Heart left ventricle (tissue), 16 donors: ENCODE results near the gene UNC13B. TPM values are rescaled to one million over a fixed set of nuclear protein-coding genes. Genes with fewer than 3 reads are reported as not detected.

Experiments
- ATAC-seq, 4 donors: fragments of 200-7000 bp; cut with Tn5 transposase; one replicate each; pipeline ENCODE4 v1.9.1; 2020 to 2022; ENCODE audit warnings: moderate library complexity in 4 of 4, mild to moderate bottlenecking in 3 of 4, moderate number of reproducible peaks in 1 of 4
- DNase-seq, 5 donors: peaks; one replicate each; pipeline ENCODE4 v3.0.0-alpha.2; 2020
- H3K27ac ChIP-seq, 12 donors: fragments of 200-600 bp; sonication (generic) in 4 of 12; one replicate each; pipeline versions ENCODE4 v1.5.0 to v1.8.0; 2016 to 2022; ENCODE audit warnings: mild to moderate bottlenecking in 2 of 12
- H3K27me3 ChIP-seq, 9 donors: fragments of 200-600 bp; sonication (generic) in 2 of 9; one replicate each; pipeline versions ENCODE4 v1.5.1 to v1.8.0; 2016 to 2022; ENCODE audit warnings: mild to moderate bottlenecking in 3 of 9
- H3K36me3 ChIP-seq, 9 donors: fragments of 200-600 bp; sonication (generic) in 2 of 9; one replicate each; pipeline versions ENCODE4 v1.5.0 to v1.8.0; 2018 to 2022; ENCODE audit warnings: mild to moderate bottlenecking in 2 of 9
- H3K4me1 ChIP-seq, 12 donors: fragments of 200-600 bp; sonication (generic) in 4 of 12; one replicate each; pipeline versions ENCODE4 v1.5.0 to v1.8.0; 2016 to 2022; ENCODE audit warnings: mild to moderate bottlenecking in 3 of 12
- H3K4me3 ChIP-seq, 12 donors: fragments of 200-600 bp; sonication (generic) in 4 of 12; one replicate each; pipeline versions ENCODE4 v1.5.0 to v1.8.0; 2017 to 2022; ENCODE audit warnings: mild to moderate bottlenecking in 9 of 12, moderate library complexity in 4 of 12
- H3K9me3 ChIP-seq, 12 donors: fragments of 200-600 bp; sonication (generic) in 4 of 12; one replicate each; pipeline versions ENCODE4 v1.5.0 to v1.8.0; 2016 to 2022; ENCODE audit warnings: mild to moderate bottlenecking in 1 of 12
- CTCF ChIP-seq, 12 donors: fragments of 200-600 bp; sonication (generic) in 4 of 12; IDR thresholded peaks; one replicate each; pipeline versions ENCODE4 v1.5.0 to v1.8.0; 2018 to 2022; ENCODE audit warnings: antibody characterized with exemption in 12 of 12, mild to moderate bottlenecking in 5 of 12
- POLR2A ChIP-seq, 2 donors: fragments of 450-650 bp; IDR thresholded peaks; one replicate each; pipeline ENCODE4 v1.6.1; 2017; ENCODE audit warnings: antibody characterized with exemption in 2 of 2, mild to moderate bottlenecking in 2 of 2, moderate library complexity in 2 of 2
- WGBS, 4 donors: extraction: QIAGEN DNeasy Blood & Tissue Kit in 2 of 4; methylation state at CpG; one replicate each; pipeline versions ENCODE4 v1.1.5 to v1.1.7; 2013 to 2018; 5-methylcytosine and 5-hydroxymethylcytosine counted together
- intact Hi-C, 10 donors: fragments of 100-400 bp; cut with DNase I; formaldehyde crosslinking; loops; one replicate each; pipeline versions ENCODE4 v1.11.1 to v1.14.2; 2022
- polyA plus RNA-seq, 2 donors: library from polyadenylated mRNA; stranded (reverse); fragments of 200-250 nt; gene quantifications; one replicate each; pipeline ENCODE4 v1.2.3, GENCODE V29; 2013
- total RNA-seq, 9 donors: library from RNA; depleted of rRNA in 2 of 9; stranded (reverse); fragments of >200 nt in 2 of 9; fragmentation: NEBNext Ultra II Directional in 3 of 9; extraction: Animal tissue kit (Norgen Biotek cat#: 25700) in 3 of 9; gene quantifications; one replicate each; pipeline versions ENCODE4 v1.1.0 to v1.2.4, GENCODE V29; 2016 to 2023
- donor health status: ischemic (EF 13 %, LVEDD 7.1; RV severe dilation, severe dysfunction).
- donor health status: healthy with polysubstance abuse.
- donor health status: DM: no; HTN: yes; CAD: no.
- donor health status: DM: no; HTN: no; CAD: no.
- donor health status: ischemic (EF 25% LVEDD 6.9; RV normal size, moderate dysfunction).
- donor health status: ischemic (EF 25% LVEDD 5.7; RV mildly dilated, moderate dysfunction).
- donor health status: healthy.
- donor health status: DM: yes; HTN: yes; CAD: no.
- donor health status: ischemic (EF 35%, LVEDD 5.7; RV mildly dilated, moderate dysfunction).
- donor health status: nonischemic (EF 11% LVEDD 7.7; RV severe dilation, severe dysfunction).
- donor health status: DM: yes; HTN: yes; CAD: no.
- donor health status: PGD.
- donor health status: ischemic (EF 29% LVEDD 5.4; RV normal size, mild dysfunction).
- donor health status: nonischemic (EF 23%, LVEDD 6.1; RV moderate dilation, normal function).

Gene UNC13B
- total and polyA plus RNA-seq, 11 donors = 8.1 to 30.2 (median 21.2) TPM

- no peak for DNase-seq
- Histone ChIP-seq H3K4me3 (no peak overlapping the region), H3K27me3 (no peaks in the 10 kb centered on the region), H3K36me3 (no peaks in the 10 kb centered on the region), H3K9me3 (peaks cover 0 to 15% (median 3%) of the 10 kb centered on the region in 12 donors), H3K27ac (no peak overlapping the region), H3K4me1 (peaks cover 0 to 4% (median 0%) of the 10 kb centered on the region in 12 donors)
- 65 to 74% (median 69%) methylated on average over 1 of the region's 1 CpG for WGBS, 4 donors
- intact Hi-C loops = no loop called here
- ATAC-seq = no peak
- TF ChIP-seq POLR2A (IDR thresholded peaks at IDR 0.05) = no peak
- no peak for TF ChIP-seq CTCF (IDR thresholded peaks at IDR 0.05)
Observed at GRCh38 chr9:35426627-35427026, 264.8 kb downstream of the UNC13B start.

GRCh38 chr9:35431467-35431866 is 269.7 kb downstream of the UNC13B start:
- ATAC-seq (no peak), DNase-seq (no peak)
- Histone ChIP-seq H3K36me3 (no peaks in the 10 kb centered on the region), H3K9me3 (peaks cover 0 to 15% (median 3%) of the 10 kb centered on the region in 12 donors), H3K27ac (no peak overlapping the region), H3K27me3 (no peaks in the 10 kb centered on the region), H3K4me3 (no peak overlapping the region), H3K4me1 (no peaks in the 10 kb centered on the region)
- intact Hi-C loops = no loop called here
- no peak for TF ChIP-seq POLR2A (IDR thresholded peaks at IDR 0.05)
- 80 to 94% (median 92%) methylated on average over 1 of the region's 1 CpG for WGBS, 4 donors

- no peak overlapping the region for H3K4me3 ChIP-seq
- TF ChIP-seq POLR2A (IDR thresholded peaks at IDR 0.05) (no peak), CTCF (IDR thresholded peaks at IDR 0.05) (no peak)
- ATAC-seq = no peak
- peaks cover 0 to 15% (median 3%) of the 10 kb centered on the region in 12 donors for H3K9me3 ChIP-seq
- no peaks in the 10 kb centered on the region for H3K27me3 ChIP-seq
- intact Hi-C loops = no loop called here
- 89 to 97% (median 92%) methylated on average over 2 of the region's 2 CpGs for WGBS, 4 donors
- no peaks in the 10 kb centered on the region for H3K4me1 ChIP-seq
- no peaks in the 10 kb centered on the region for H3K36me3 ChIP-seq
- no peak for DNase-seq
- no peak overlapping the region for H3K27ac ChIP-seq
Observed at GRCh38 chr9:35432076-35432475, 270.3 kb downstream of the UNC13B start.

- DNase-seq (no peak), ATAC-seq (no peak)
- intact Hi-C loops = no loop called here
- no peaks in the 10 kb centered on the region for H3K36me3 ChIP-seq
- no peaks in the 10 kb centered on the region for H3K9me3 ChIP-seq
- WGBS, 4 donors = 67 to 83% (median 76%) methylated on average over 1 of the region's 1 CpG
- H3K4me1 ChIP-seq = no peaks in the 10 kb centered on the region
- H3K27me3 ChIP-seq = no peaks in the 10 kb centered on the region
- H3K27ac ChIP-seq = no peak overlapping the region
- no peak overlapping the region for H3K4me3 ChIP-seq
- TF ChIP-seq POLR2A (IDR thresholded peaks at IDR 0.05) (no peak), CTCF (IDR thresholded peaks at IDR 0.05) (no peak)
Observed at GRCh38 chr9:35436933-35437332, 275.1 kb downstream of the UNC13B start.

GRCh38 chr9:35446012-35446411 is 284.2 kb downstream of the UNC13B start:
- Histone ChIP-seq H3K9me3 (no peaks in the 10 kb centered on the region), H3K4me1 (no peaks in the 10 kb centered on the region), H3K27me3 (no peaks in the 10 kb centered on the region), H3K4me3 (no peak overlapping the region), H3K27ac (no peak overlapping the region), H3K36me3 (no peaks in the 10 kb centered on the region)
- DNase-seq (no peak), ATAC-seq (no peak)
- intact Hi-C loops = no loop called here
- no peak for TF ChIP-seq CTCF (IDR thresholded peaks at IDR 0.05)
- no peak for TF ChIP-seq POLR2A (IDR thresholded peaks at IDR 0.05)
- WGBS, 4 donors = 90 to 97% (median 94%) methylated on average over 3 of the region's 3 CpGs
